ENCODE results near the gene ZNF579.

- TF ChIP-seq CTCF (IDR thresholded peaks at IDR 0.05; ENCODE audit: poor library complexity, severe bottlenecking) (no peak), EZH2 (IDR thresholded peaks at IDR 0.05; ENCODE audit: borderline replicate concordance, insufficient read depth, low read length, poor library complexity, severe bottlenecking) (no peak), RAD21 (conservative IDR thresholded peaks at IDR 0.05) (no peak), SMC3 (conservative IDR thresholded peaks at IDR 0.05; ENCODE audit: poor library complexity) (no peak)
These were observed 636 bp upstream of the ZNF579 start for GRCh38 chr19:55581145-55581822.

Data from neural cell (in vitro differentiated cells).